HG03196 (cell line): ENCODE measurements around the gene SECISBP2L.
A peak's percentile ranks its signal among the peaks of the same experiment; 100 is the strongest.
"Not testable (repeated sequence)": the region's sequence is repeated elsewhere in the genome, so short reads cannot be mapped to it uniquely, and the experiment has no call there.

ENCODE experiments used
- ATAC-seq: cut with Tn5 transposase; IDR thresholded peaks from one replicate; pipeline ENCODE4 v1.9.1; 2021; ENCODE audit not compliant: unreplicated experiment

SECISBP2L gene

DNA sequence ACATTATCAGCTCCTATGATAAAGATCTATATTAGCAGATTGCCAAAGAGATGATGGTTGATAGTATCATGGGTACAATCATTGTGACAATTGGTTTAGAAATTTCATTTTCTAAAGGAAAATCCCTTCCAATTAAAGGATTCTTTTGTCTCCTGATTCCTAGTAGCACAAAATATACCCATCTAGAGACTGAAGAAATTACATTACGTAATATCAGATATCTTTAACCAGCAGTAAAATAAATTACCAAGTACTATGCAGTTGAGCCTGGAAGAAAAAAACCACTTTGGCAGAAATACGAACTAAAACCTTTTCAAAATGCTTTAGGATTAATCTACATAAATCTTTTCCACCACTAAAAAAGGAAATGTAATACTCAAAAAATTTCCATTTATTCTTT is 46.9 kb downstream of the SECISBP2L start:
- ATAC-seq: no peak

GRCh38 chr15:48996276-48996675 is 50.0 kb downstream of the SECISBP2L start:
- ATAC-seq: no peak

DNA sequence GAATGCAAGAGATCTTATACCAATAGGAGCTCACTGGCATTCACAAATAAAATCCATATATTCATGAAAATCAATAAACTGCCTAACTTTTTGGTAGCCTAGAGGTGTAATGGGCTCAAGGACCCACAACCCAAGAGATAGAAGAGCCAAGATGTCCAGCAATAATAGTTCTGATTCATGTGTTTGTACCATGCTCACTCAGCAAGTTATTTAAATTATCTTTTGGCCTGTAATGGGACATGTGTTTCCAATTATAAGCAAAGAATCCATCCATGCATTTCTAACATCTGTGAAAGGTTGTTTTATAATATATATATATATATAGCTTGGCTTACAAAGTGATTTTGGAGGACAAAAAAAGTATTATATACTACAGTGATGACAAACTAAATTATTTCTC is 52.9 kb downstream of the SECISBP2L start:
- ATAC-seq: no peak

DNA sequence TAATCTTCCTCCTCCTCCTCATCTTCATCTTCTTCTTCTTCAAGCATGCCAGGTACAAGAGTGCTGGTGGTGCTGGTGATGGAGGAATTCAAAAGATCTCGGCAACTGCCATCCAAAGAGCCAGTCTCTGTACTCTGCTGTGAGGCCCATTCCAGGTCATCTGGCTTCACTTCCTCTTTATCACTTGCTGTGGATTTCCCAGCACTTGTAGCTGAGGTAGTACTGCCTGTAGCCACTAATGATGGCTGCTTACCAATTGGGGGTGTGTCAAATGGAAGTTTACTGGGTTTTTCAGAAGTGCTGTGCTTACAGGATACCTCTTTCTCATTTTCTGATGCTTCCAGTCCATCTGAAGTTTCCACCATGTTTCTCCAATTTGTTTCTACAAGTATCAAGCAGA is 53.7 kb downstream of the SECISBP2L start:
- no peak for ATAC-seq

GRCh38 chr15:48992096-48992495 is 54.1 kb downstream of the SECISBP2L start:
- no peak for ATAC-seq

- ATAC-seq: no peak
These were observed 57.1 kb downstream of the SECISBP2L start for GRCh38 chr15:48989170-48989569.

DNA sequence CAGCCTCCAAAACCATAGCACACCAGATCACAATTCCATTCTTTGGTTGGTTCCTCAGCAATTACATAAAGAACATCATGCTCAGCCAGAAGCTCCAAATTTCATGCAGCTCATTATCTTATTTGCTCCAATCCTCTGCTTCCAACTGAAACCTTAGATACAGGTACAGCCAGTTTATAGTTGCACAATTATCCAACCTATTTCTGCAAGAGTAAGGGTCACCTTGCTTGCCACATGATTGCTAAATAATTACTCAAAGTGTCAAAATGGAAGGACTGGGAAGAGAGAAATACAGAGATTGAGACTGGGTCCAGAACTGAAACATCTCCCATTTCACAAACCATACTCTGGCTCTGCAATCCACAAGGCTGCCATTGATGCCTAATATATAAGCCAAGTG is 59.1 kb downstream of the SECISBP2L start:
- ATAC-seq: no peak

GRCh38 chr15:48986240-48986639 is 60.0 kb downstream of the SECISBP2L start:
- no peak for ATAC-seq

DNA sequence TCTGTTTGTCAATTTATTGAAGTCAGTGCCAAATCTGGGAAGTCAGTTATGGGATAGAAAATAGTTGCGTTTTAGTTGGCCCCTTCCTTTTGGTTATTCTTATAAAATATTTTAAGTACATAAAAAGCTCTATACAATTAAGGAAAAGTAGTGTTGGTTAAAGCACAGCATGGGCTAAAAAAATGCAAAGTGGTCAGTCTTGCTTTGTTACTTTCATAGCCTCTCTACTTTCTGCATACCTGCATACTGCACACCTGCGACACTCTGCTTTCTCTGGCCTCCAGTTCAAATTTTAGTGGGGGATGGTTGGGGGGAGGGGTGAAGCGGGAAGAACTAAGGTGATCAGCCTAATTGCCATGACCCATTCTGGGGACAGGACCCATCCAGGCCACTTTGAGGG is 60.7 kb downstream of the SECISBP2L start:
- no peak for ATAC-seq

- ATAC-seq: no peak
These were observed 61.4 kb downstream of the SECISBP2L start for GRCh38 chr15:48984811-48985352.

DNA sequence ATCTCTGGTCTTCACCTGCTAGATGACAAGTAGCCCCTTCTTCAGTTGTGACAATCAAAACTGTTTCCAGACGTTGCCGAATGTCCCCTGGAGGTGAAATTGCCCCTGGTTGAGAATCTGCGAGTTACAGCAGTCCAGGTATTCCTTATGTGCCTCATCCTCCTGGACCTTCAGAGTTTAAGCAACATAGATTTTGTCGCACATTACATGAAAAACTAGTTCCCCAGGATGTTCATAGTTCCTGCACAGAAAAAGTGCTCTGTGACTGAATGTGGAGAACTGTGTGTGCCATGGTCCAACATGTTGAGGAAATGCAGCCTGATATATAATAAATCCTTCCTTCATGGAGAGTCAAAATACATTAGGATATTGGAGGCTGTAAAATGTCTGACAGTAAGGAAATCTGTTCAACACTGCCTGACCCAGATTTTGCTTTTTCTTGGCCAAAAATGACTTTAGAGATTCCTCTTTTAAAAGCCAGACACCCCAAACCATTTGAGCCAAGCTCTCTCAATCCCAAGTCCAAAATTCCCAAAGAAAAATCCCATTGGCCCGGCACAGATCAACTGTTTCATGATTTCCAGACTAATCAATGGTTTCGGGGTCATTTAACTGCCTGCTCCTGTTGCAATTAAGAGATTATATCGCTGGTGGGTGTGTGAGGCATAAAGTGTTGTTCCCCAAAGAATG is 62.1 kb downstream of the SECISBP2L start:
- no peak for ATAC-seq

DNA sequence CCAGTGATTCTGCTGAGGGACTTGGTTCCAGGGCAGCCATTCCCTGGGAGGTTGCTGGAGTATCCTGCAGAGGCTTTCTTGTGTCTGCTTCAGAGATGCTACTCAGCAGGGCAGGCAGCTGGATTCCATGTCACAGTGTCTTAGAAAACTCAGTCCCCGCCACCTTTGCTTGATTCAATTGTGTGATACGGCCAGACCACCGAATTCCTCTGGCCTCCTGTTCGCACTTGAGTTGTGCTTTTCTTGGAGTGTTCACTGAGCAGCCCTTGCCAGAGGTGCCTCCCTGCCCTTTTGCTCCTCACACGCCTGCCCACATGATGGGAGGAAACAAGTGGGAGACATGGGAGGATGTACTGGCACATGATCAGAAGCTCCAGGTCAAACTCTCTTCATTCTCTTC is 62.9 kb downstream of the SECISBP2L start:
- no peak for ATAC-seq

- no peak for ATAC-seq
These were observed 64.3 kb downstream of the SECISBP2L start for GRCh38 chr15:48981941-48982340.

DNA sequence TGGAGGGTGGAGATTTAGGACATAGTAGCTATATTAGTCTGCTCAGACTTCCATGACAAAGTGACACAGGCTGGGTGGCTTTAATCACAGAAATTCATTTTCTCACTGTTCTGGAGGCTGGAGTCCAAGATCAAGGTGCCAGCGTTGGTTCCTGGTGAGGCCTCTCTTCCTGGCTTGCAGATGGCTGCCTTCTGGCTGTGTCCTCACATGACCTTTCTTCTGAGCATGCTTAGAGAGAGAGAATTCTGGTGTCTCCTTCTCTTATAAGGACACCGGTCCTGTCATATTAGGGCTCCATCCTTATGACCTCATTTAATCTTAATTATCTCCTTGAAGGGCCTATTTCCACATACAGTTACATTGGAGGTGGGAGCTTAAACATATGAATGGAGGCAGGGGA is 67.6 kb downstream of the SECISBP2L start:
- no peak for ATAC-seq

GRCh38 chr15:48976444-48977088 is 69.7 kb downstream of the SECISBP2L start:
- no peak for ATAC-seq

DNA sequence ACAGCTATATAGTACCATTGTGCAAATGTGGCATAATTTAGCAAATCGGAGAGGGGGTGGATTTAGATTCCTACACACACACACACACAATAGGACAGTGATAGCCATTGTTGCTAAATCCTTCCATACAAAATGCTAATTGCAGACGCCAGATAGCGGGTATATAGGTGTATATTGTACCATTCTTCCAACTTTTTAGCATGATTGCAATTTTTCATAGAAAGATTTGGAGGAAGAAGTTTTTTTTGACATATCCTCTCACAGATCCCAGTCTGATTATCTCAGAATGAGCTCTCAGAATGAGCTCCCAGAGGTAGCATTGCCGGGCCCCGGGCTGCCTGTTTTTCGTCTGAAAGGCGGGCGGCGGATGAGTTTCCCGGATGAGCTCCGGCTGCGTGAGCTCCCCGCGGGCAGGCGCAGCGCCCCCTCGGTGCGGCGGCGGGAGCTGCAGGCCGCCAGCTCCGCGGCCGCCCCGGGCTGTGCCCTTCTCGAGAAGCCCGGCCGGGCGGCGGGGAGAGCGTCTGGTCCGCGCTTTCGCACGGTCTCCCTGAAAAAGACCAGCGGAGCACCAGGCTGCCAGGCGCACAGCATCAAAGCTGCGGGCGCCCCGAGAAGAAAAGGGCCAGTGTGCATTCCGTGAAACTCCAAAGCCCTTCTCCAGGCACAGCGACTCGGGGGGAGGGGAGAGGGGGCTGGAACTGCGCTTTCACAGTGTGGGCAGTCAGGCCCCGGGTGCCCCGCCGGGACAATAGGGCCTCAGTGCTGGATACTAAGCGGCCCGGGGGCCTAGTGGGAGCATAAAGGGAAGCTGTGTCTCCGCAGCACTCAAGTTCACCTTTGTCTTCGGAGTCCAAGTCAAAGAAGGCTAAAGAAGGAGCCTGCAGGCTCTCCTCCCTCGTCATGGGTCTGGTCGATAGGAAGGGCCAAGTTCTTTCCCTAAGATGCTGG is 70.5 kb downstream of the SECISBP2L start:
- peak; percentile 94 for ATAC-seq

DNA sequence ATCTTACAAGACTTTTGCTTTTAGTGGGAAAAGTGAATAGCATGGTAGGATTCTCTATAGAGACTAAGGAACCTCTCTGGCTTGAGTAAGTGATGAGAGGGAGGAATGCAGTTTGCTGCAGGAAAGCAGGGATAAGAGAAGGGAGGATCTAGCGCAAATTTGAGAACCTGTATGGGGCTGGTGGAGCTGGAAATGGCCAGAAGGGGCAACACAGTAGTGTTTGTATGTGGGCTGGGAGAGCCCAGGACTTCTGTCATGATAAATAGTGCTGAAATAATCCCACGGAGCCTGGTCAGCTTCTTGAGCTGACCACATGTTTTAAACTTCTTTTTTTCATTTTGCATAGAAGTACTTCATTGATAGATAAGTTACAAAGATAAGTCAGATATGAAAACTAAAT is 71.4 kb downstream of the SECISBP2L start:
- no peak for ATAC-seq

DNA sequence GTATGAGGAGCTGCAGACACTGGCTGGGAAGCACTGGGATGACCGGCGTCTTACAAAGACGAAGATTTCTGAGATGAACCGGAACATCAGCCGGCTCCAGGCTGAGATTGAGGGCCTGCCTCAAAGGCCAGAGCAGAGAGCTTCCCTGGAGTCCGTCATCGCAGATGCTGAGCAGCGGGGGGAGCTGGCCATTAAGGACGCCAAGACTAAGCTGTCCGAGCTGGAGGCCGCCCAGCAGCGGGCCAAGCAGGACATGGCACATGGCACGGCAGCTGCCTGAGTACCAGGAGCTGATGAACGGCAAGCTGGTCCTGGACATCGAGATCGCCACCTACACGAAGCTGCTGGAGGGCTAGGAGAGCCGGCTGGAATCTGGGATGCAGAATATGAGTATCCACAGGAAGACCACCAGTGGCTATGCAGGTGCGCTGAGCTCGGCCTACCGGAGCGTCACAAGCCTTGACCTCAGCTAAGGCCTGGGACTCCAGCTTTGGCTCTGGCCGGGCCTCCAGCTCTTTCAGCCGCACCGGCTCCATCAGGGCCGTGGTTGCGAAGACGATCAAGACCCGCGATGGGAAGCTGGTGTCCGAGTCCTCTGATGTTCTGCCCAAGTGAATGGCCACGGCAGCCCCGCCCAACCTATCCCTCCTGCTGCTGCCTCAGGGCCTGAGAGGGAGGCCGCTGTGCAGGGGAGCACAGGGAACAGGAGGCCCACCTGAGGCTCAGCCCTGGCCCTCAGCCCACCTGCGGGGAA is 73.3 kb downstream of the SECISBP2L start:
- no peak for ATAC-seq

DNA sequence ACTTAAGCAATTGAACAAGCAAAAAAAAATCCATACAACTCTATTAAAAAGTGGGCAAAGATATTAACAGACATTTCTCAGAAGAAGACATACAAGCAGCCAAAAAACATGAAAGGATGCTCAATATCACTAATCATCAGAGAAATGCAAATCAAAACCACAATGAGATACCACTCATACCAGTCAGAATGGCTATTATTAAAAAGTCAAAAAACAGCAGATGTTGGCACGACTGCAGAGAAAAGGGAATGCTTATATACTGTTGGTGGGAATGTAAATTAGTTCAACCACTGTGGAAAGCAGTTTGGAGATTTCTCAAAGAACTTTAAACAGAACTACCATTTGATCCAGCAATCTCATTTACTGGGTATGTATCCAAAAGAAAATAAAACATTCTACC is 75.3 kb downstream of the SECISBP2L start:
- ATAC-seq: not testable (repeated sequence)

GRCh38 chr15:48968066-48968465 is 78.2 kb downstream of the SECISBP2L start:
- no peak for ATAC-seq

DNA sequence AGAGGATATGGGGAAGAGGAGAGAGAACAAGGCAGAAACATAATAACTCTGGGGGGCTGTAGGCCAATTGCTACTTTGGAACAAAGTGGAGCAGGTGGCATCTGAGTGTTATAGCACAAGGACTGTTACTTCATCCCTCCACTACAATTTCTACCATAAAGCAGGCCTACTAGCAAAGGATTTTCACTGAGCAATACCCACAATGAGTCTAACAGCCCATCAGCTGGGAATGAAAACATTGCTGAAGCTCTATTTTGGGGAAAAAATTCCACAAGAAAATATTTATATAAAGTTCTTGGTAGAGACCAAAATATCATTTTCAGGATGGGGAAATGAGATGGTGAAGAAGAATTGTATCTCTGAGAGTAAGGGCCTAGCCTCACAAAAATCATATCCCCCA is 78.9 kb downstream of the SECISBP2L start:
- ATAC-seq: no peak
